GM19023 (cell line): ENCODE results near the gene ENG.
"Not testable (repeated sequence)": the region's sequence is repeated elsewhere in the genome, so short reads cannot be mapped to it uniquely, and the experiment has no call there.

Experiments used
- ATAC-seq: cut with Tn5 transposase; IDR thresholded peaks from one replicate; pipeline ENCODE4 v1.9.1; 2021; ENCODE audit warnings: mild to moderate bottlenecking, moderate library complexity; ENCODE audit not compliant: unreplicated experiment

ENG gene

GRCh38 chr9:127878652-127879390 lies 24.4 kb upstream of the ENG start:
- no peak for ATAC-seq

GRCh38 chr9:127878001-127878651 lies 23.7 kb upstream of the ENG start:
- ATAC-seq = no peak

DNA sequence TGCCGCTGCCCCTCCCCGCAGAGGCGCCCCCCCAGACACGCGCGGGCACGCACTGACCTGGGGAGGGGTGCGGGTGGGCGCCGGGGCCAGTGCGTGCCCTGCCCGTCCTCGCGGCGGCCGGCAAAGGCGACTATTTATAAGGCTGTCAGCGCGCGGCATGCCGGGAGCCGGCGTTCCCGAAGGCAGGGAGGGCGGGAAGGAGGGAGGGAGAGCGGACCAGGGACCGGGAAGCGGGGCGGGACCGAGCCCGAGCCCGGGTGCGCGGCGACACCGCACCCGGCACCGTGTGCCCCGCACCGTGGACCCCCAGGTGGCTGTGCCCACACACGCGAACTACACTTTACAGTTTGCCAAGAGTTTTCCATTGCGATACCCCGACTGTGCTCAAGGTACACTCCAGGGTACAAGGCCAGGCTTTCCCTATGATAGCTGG lies 23.1 kb upstream of the ENG start, which contains the start of gene AK1:
TSS of gene AK1 (minus strand) at position 110 of the 433 bp plus-strand sequence. CDS start 3,058 bp downstream, outside the sequence.
- ATAC-seq = no peak

- no peak for ATAC-seq
Observed at GRCh38 chr9:127876764-127877562, 22.5 kb upstream of the ENG start.

DNA sequence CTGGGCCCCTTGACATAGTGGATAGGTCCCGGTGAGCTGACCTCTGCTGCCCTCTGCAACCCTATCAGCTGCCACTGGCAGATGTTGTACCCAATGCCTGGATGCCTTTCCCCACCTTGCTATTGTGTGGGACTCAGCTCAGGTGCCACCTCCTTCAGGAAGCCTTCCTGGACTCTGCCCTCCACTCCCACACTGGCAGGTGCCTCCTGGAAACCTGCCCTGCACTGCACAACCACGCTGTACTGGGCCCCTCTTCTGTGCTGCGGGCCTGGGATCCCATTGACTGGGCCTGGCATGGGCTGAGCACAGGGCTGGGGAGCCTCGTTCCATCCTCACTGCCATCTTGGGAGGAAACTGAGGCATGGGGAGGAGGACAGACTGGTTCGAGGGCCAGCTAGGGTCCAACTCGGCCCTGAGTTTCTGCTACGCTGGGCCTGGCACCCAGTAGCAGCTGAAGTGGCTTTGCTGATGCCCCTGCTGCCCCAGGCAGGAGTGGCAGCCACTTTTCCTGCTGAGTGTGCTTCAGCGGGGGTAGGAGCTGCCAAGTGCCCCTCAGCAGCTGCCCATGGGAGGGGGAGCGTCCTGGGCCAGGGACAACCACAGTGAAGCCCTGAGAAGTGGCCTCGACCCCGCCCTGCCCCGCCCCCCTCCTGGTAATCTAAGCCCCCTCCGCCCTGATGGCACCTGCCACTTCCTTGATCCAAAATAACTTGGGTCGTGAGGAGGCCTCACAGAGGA lies 21.7 kb upstream of the ENG start:
- ATAC-seq = no peak

GRCh38 chr9:127875306-127875966 lies 21.0 kb upstream of the ENG start:
- no peak for ATAC-seq

DNA sequence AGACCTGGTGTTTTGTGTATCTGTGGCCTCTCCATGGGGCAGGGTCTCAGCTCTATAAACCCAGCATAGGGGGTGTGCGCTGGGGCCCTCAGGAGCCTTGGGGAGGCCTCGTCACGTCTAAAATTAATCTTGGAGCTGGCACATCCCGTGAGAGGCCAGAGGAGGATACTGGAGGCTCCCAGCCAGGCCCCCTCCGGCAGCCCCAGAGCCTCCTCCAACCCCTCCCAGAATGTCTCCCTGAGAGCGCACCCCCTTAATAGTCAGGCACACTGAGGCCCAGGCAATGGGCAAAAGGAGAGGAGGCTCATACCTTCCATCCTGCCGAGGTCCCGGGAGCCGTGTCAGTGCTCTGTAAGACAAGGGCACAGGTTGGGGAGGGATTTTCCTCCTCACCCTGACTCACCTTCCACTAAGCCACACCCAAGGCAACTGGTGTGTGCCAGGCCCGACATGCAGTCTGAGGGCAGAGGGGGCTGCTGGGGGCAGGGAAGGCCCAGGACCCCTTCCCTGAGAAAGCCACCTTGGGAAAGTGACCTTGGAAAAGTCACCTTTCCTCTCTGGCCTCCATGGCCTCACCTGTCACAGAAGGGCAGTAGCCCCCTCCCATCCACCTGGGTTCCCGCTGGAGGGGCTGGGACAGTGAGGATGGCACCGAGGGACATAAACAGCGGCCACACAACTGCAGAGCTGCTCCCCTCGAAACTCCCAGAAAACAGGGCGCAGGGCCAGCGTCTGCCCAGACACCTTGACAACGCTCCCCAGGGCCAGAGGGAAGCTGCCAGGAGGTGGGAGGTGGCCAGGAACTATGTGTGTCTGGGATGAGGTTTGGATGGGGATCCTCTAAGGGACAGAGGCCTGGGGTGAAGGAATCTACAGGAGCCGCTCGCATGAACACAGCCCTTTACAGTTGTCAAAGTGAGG lies 20.1 kb upstream of the ENG start:
- ATAC-seq = no peak

- ATAC-seq = no peak
Observed at GRCh38 chr9:127873886-127874285, 19.4 kb upstream of the ENG start.

GRCh38 chr9:127873223-127873691 lies 18.8 kb upstream of the ENG start:
- no peak for ATAC-seq

- ATAC-seq = no peak
Observed at GRCh38 chr9:127872369-127873222, 18.1 kb upstream of the ENG start.

GRCh38 chr9:127871531-127871930 lies 17.1 kb upstream of the ENG start:
- ATAC-seq = no peak

DNA sequence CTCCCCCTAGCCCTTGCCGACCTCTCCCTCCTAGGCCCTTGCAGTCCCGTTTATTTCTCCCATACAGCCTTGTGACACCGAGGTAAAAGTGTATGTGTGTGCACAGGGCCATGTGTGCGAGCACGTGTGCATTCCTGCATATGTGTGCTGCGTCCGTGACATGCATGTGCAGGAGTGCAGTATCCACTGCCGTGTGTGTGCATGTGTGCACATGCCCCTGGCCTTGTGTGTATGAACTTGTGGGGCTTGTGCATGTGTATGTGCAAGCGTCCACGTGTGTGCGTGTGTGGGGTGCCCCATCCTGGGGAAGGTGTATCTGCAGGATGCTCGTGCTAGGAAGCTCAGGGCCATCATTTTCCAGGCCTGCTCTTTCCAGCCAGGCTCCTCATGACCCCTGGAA lies 16.4 kb upstream of the ENG start:
- ATAC-seq = no peak

GRCh38 chr9:127870153-127870491 lies 15.7 kb upstream of the ENG start:
- not testable (repeated sequence) for ATAC-seq

- ATAC-seq = no peak
Observed at GRCh38 chr9:127869310-127870152, 15.1 kb upstream of the ENG start.

GRCh38 chr9:127868278-127868902 lies 13.9 kb upstream of the ENG start:
- ATAC-seq = no peak

- no peak for ATAC-seq
Observed at GRCh38 chr9:127867356-127868277, 13.2 kb upstream of the ENG start.
